ENCODE measurements around the gene KIRREL3.

KIRREL3 gene

DNA sequence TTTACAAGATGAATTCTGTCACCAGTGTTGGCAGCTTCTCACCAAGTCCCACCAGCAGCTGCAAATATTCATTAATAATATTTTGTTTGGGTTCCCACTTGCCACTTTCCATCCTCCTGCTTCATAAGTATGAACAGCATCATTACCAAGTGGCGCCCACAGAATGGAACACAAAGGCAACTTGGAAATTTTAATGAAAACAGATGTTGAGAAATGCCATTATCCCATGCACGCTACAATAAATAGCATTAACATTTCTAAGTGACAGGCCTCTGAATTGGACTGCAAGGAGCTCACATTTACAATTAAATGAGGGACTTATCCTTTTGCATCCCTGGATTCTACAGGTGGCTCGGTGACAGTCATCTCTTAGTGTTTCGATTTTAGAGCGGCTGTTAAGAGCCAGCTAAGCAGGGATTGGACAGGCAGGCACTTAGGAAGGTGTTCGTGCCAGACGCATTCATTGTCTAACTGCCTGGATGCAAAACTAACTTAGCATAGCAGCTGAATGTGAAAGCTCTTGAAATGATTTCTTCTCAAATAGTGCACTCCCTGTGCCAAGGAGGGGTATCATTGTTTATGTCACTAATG is 170.3 kb downstream of the KIRREL3 start:
- Histone ChIP-seq H3K36me3 (no peaks in the 10 kb centered on the region), H3K9me3 (no peaks in the 10 kb centered on the region), H3K4me1 (ENCODE audit: control insufficient read depth in 1 of 2, insufficient read depth in 1 of 2, low read depth in 1 of 2, low read length in 1 of 2) (no peaks in the 10 kb centered on the region), H3K27me3 (no peaks in the 10 kb centered on the region), H3K4me3 (ENCODE audit: low read depth in 1 of 2, low read length in 1 of 2) (no peak overlapping the region), H3K27ac (no peak overlapping the region)
- TF ChIP-seq, protein P1, sequence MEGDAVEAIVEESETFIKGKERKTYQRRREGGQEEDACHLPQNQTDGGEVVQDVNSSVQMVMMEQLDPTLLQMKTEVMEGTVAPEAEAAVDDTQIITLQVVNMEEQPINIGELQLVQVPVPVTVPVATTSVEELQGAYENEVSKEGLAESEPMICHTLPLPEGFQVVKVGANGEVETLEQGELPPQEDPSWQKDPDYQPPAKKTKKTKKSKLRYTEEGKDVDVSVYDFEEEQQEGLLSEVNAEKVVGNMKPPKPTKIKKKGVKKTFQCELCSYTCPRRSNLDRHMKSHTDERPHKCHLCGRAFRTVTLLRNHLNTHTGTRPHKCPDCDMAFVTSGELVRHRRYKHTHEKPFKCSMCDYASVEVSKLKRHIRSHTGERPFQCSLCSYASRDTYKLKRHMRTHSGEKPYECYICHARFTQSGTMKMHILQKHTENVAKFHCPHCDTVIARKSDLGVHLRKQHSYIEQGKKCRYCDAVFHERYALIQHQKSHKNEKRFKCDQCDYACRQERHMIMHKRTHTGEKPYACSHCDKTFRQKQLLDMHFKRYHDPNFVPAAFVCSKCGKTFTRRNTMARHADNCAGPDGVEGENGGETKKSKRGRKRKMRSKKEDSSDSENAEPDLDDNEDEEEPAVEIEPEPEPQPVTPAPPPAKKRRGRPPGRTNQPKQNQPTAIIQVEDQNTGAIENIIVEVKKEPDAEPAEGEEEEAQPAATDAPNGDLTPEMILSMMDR (IDR thresholded peaks at IDR 0.05): no peak

GRCh38 chr11:126829716-126830115 is 170.9 kb downstream of the KIRREL3 start:
- Histone ChIP-seq H3K4me1 (ENCODE audit: control insufficient read depth in 1 of 2, insufficient read depth in 1 of 2, low read depth in 1 of 2, low read length in 1 of 2) (no peaks in the 10 kb centered on the region), H3K27me3 (no peaks in the 10 kb centered on the region), H3K9me3 (no peaks in the 10 kb centered on the region), H3K4me3 (ENCODE audit: low read depth in 1 of 2, low read length in 1 of 2) (no peak overlapping the region), H3K27ac (no peak overlapping the region), H3K36me3 (no peaks in the 10 kb centered on the region)
- TF ChIP-seq, protein P1 (IDR thresholded peaks at IDR 0.05): no peak

DNA sequence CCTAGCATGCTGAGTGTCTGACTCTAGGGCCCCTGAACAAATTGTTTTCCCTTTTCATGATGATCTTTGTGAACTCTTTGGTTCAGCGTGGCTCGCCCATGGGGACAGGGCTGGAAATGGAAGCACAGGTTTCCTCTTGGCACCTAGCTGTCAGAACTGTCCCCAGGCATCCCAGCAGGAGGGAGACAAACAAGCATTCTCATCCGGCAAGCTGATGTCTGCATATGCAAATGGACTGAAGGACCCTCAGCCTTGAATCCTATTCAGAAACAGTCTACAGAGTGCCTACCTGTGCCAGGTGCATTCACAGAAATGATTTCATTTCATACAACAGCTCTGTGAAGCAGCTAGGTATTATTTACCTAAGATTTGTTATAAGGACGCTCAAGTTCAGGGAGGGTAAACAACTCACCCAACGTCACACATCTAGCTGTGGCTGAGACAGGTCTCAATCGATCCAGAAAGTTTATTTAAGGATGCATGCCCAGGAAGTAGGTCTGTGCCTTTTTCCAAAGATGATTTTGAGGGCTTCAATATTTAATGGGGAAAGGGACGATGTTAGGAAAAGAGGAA is 176.4 kb downstream of the KIRREL3 start:
- Histone ChIP-seq H3K27me3 (no peaks in the 10 kb centered on the region), H3K9me3 (no peaks in the 10 kb centered on the region), H3K36me3 (no peaks in the 10 kb centered on the region), H3K4me1 (ENCODE audit: control insufficient read depth in 1 of 2, insufficient read depth in 1 of 2, low read depth in 1 of 2, low read length in 1 of 2) (no peaks in the 10 kb centered on the region), H3K27ac (no peak overlapping the region), H3K4me3 (ENCODE audit: low read depth in 1 of 2, low read length in 1 of 2) (no peak overlapping the region)
- TF ChIP-seq, protein P1 (IDR thresholded peaks at IDR 0.05): no peak

DNA sequence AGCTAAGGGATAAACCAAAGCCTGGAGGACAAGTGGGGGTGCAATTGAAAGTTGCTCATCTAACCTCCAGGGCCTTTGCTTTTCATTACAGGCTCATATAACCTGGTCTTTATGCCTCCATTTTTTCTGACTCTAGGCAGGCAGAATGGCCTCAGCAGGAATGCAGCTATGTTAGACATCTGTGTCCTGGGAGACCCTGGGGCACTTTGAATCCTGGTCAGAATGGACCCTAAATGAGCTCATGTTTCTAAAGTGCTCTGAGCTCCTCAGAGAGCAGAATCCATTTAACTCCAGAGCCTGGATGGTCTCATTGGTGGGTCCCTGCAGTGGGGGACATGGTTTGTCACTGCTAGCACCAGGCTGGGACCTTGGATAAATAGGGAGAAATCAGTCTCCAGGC is 177.3 kb downstream of the KIRREL3 start:
- Histone ChIP-seq H3K36me3 (no peaks in the 10 kb centered on the region), H3K27ac (no peak overlapping the region), H3K27me3 (no peaks in the 10 kb centered on the region), H3K4me1 (ENCODE audit: control insufficient read depth in 1 of 2, insufficient read depth in 1 of 2, low read depth in 1 of 2, low read length in 1 of 2) (no peaks in the 10 kb centered on the region), H3K4me3 (ENCODE audit: low read depth in 1 of 2, low read length in 1 of 2) (no peak overlapping the region), H3K9me3 (no peaks in the 10 kb centered on the region)
- TF ChIP-seq, protein P1 (IDR thresholded peaks at IDR 0.05): no peak

GRCh38 chr11:126821827-126822226 is 178.7 kb downstream of the KIRREL3 start:
- H3K4me3 ChIP-seq (ENCODE audit: low read depth in 1 of 2, low read length in 1 of 2): no peak overlapping the region
- TF ChIP-seq, protein P1 (IDR thresholded peaks at IDR 0.05): no peak
- no peak overlapping the region for H3K27ac ChIP-seq
- H3K27me3 ChIP-seq: peaks cover under 1% of the 10 kb centered on the region
- H3K9me3 ChIP-seq: no peaks in the 10 kb centered on the region
- no peaks in the 10 kb centered on the region for H3K4me1 ChIP-seq (ENCODE audit: control insufficient read depth in 1 of 2, insufficient read depth in 1 of 2, low read depth in 1 of 2, low read length in 1 of 2)
- H3K36me3 ChIP-seq: no peaks in the 10 kb centered on the region

Data from neutrophil (primary cell).